M059J (cell line): ENCODE data around the gene HHIPL1. TPM values are rescaled to one million over a fixed set of nuclear protein-coding genes. Genes with fewer than 3 reads are reported as not detected.

Experiments
- DNase-seq: peaks from one replicate; pipeline ENCODE4 v3.0.0-alpha.2; 2012; ENCODE audit warnings: low read depth
- total RNA-seq: library from RNA; depleted of rRNA; stranded (reverse); fragments of >200 nt; shearing (Covaris generic); gene quantifications from 2 replicates; pipeline ENCODE4 v1.2.3, GENCODE V29; 2014; rRNA removed

HHIPL1 gene
- total RNA-seq: 0.15 and 1.2 TPM in 2 replicates

DNA sequence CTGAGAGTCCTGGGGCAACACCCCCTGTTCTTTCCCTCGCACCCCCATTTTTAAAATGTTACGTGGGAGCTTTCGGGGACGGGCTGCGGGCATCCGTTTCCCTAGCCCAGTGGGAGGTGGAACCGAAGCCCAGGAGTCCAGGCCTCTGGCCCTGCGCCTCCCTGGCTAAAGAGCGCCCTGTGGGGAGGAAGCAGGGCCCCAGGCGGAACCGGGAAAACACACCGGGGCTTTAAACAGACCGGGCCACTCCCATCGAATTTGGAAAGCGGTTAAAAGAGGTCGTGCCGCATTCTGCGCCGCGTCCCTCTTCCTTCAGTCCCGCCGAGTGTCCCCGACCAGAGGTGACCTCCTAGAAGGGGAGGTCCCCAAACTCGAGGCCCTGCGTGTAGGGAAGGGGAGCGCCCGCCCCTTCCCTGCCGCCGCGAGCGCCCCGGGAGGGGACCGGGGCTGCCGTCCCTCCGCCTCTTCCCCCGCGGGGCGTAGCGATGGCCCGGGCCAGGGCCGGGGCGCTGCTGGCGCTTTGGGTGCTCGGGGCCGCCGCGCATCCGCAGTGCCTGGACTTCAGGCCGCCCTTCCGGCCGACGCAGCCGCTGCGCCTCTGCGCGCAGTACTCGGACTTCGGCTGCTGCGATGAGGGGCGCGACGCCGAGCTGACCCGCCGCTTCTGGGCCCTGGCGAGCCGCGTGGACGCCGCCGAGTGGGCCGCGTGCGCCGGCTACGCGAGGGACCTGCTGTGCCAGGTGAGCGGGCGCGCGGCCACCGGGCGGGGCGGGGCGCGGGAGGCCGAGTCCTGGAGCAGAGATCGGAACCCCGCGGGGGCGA lies at the start of gene HHIPL1:
Gene HHIPL1 (plus strand): TSS at position 407 of the 822 bp plus-strand sequence. CDS start 79 bp downstream, at position 486.
- no peak for DNase-seq

DNA sequence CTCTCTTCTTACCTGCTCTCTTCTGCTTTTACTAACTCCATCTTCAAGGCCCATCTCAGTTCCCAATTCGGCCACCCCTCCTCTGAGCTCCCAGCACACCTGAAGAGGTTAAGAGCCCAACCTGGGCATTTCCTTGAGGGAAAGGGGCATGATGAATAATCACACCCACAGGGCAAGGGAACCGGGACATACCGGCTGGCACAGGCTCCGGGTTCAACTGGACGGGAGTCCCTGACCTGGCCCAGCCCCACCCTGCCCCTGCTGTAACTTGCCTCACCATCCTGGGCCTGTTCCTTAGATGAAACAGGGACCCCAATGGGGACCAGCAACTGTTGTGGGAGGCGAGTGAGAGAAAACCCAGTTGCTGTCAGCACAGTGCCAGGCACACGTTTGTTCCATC lies 49.4 kb upstream of the HHIPL1 start:
- DNase-seq: no peak

DNA sequence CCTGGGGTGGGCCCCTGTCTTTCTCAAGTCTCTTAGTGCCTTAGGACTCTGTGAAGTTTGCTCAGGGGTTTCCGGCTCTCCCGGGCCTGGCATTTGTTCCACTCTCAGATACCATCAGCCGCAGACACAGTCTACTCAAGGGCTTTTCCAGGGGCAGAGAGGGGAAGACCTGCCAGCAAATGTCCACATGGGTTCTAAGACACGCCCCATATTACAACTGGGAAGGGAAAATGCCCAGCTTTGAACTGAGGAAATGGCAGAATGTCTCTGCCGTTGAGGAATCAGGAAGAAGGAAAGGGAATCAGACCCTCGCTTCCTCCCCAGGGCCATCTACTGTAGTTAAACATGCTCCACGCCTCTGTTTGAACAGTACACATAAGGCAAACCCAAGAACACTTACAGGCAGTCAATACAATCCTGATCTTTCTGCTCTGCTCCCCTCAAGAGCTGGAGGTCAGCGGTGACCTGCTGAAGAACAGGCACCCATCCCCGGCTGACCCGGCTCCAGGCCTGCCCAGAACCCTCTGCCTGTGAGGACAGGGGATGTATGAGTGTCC lies 48.8 kb upstream of the HHIPL1 start:
- peak; percentile 17 for DNase-seq

DNA sequence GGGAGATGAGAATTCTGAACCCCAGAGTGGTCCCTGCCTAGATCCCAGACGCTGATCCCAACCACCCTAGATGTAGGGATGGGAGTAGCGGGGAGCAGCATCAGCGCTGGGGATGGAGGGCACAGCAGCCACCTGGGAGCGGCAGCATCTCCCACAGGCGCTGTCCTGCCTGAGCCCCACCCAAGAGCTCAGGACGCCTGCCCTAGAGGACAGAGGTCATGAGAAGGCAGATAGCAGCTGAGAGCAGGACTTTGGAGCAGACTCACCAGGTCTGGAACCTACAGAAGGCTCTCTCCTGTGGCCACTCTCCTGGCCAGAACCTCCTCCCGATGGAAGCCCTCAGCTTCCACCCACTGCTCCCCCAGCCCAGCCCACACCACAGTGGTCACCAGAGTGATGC lies 48.2 kb upstream of the HHIPL1 start:
- no peak for DNase-seq

DNA sequence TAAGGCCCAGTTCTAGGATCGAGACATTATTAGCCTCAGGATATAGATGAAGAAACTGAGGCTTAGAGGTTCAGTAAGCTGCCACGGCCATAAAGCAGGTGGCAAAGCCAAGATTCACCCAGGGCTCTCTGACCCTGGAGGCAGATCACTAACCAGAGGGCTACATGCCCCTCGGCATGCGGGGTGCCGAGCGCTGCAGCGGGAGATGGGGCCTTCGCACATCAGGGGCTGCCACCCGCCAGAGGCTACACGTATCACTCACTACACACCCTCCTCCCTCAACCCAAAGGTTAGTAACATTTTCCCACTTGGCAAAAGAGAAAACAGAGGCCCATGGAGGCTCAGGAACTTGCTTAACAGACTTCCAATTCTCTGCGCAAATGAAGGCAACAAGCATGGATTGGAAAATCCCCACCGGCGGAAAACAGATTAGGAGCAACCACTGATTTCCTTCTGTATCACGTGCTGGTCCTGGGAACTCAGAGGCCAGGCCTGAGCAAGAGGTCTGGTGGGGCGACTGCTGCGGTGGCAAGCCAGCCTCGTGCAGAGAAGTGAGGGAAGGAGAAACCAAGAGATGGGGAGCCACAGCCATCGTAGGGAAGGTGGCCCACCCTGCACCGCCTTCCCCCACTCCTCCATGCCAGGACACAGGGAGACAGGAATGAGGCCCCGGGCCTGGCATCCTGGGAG lies 46.9 kb upstream of the HHIPL1 start:
- DNase-seq: no peak

DNA sequence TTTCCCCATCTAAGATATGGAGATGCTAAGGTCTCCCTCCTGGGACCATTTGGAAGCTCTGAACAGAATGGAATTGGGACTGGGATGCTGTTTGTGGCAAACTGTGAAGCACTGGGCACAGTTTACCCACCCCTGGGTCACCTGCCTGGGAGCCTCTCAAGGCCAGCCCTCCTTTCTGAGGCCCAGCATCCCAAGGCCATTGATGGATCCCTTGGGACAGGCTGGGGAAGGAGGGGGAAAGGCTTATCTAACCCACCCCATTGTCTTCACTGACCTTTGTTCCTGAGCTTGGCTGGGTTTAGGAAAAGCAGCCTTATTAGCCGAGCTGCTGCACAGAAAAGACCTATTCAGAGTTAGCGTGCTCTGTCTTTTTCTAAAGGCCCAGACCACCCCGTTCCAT lies 46.2 kb upstream of the HHIPL1 start:
- no peak for DNase-seq

DNA sequence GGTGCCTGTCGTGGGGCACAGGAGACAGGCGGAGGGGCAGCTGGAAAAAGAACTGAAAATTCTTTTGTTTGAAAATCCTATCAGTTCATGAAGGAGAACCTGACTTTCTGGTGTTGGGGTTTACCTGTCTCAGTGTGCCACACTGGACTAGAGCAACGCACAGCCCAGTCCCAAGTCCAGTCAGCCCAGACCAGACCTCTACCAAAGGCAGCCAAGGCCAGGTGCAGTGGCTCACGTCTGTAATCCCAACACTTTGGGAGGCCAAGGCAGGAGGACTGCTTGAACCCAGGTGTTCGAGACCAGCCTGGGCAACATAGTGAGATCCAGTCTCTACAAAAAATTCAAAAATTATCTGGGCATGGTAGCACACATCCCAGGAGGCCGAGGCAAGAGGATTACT lies 45.5 kb upstream of the HHIPL1 start:
- DNase-seq: no peak

DNA sequence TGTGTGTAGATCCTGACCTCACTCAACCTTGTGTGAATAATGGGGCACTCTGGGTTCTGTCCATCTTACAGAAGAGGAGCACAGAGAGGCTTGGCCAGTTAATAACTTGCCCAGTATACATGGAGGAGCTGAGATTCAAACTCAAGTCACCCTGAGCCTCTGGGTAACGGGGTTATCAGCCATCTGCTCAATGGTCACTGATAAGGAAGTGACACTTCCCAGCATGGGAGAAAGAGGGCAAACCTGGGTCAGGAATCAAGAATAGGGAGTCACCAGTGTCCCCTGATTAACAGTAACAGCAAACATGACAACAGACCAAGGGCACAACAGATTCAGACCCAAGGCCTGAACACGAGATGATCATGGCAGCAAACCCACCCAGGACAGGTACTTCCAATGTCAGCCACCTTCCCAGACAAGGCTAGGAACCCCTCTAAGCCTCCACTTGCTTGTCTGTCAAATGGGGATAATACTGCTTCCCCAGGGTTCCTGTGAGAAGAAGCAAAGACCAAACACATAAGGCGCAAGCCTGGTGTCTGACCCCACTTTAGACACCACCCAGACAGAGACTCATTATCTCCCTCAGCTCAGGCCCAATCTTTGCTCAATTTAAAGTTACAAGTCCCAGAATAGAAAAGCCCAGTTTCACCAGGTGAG lies 44.6 kb upstream of the HHIPL1 start:
- DNase-seq: no peak

DNA sequence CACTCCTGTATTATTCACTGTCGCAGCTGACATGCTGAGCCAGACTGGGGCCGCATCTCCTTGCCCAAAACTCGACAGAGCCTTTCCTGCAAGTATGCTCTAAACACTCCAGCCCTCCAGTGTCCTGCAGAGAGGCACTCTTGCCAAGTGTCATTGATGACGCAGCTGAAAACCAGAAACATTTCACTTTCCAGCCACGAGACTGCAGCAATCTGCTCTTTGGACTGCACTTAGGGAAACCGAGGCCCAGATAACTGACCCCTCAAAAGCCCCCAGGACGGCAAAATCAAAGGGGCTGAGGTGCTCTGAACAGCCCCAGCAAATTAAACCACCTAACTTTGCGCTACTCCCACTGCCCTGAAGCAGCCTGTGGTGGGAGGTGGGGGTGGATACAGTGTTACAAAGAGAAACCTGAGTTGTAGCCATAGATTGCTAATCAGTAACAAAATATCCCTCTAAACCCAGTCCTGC lies 43.5 kb upstream of the HHIPL1 start:
- DNase-seq: peak; percentile 15

DNA sequence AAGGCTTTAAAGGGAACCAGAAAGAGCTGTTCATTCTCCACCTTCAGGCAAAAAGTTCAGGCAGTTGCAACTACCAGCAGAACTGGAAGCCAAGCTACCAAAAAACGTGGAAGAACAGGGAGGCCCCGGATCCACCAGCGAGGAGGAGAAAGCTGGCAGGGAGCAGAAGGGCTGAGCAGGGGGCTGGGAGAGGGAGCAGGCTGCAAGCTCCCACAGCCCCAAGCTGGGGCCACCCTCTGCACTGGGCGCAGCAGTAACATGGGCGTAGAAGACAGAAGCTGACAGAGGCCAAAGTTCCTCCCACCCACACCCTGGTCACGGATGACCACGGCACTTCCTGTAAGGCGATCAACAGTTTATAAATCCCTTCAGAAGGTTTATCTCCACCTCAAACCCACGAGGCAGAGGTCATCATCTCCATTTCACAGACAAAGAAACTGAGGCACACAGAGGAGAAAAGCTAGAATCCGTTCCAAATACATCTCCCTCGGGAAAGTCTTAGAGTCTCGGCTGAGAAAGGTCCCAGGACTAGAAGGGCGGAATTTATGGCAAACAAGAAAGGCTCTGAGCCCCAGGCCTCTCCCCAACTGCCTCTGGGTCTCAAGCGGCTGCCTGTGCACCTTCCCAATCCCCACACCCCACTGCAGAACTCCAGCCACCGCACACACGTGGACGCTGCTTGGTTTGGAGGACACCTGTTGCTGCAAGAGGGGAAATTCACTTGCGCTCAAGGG lies 42.7 kb upstream of the HHIPL1 start:
- DNase-seq: peak; percentile 20

DNA sequence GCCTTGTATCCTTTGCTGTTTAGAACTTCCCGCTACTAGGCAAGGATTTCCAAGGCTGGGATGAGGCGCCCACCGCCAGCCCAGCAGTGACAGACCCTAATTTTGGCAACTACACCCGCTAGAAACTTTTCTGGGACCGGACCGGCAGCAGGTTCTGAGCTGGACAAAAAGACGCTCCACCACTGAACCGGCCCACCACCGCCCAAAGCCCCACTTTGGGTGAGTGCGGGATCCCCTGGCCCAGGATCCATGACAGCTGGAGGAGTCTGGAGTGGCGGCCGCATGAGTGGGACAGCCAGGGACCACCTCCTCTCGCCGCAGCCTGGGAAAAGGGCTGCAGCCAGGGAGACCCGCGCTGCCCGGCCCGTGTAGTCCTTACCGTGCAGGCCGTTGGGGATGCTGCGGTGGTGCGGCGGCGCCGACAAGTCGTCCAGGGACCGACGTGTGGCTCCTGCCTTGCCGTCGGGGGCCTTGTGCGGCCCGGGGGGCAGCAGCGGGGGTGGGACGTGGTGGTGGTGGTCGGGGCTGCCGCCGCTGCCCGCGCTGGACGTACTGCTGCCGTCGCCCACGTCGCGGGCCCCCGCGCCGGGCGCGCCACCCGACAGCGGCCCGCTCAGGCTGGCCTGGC lies 42.0 kb upstream of the HHIPL1 start:
- no peak for DNase-seq

DNA sequence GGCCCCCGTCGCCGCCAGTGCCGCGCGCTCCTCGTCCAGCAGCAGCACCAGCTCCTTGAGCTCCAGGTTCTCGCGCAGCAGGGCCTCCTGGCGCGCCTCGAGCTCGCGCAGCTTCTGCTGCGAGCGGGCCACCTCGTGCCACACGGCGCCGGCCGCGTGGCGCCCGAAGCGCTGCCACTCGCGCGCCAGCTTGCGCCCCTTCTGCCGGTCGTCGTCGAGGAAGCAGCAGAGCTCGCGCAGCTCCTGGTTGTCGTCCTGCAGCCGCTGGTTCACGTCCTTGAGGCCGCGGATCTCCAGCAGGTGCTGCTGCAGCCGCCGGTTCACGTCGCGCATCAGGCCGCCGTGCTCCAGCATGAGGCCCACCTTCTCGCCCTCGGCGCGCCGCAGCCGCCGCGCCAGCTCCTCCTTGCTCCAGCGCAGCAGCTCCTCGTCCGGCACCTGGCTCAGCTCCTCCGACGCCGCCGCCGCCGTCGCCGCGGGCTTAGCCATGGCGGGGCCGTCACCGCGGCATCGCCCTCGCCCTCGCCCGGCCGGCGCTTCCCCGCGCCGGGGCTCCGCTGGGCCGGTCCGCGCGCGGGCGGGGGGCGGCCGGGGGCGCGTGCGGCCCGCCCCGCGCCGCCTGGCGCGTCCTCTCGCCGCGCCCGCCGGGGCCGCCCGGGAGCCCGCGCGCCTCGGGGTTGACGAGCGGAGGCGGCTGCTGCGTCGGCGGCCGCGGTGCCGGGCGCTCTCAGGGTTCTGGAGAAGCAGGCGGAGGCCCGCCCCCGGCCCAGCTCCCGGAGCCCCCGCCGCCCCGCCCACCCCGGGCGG lies 41.3 kb upstream of the HHIPL1 start, which contains the start of gene CCDC85C:
Gene CCDC85C (minus strand): TSS at position 737 of the 807 bp plus-strand sequence. CDS start 248 bp downstream, at position 489.
- peak; percentile 46 for DNase-seq

DNA sequence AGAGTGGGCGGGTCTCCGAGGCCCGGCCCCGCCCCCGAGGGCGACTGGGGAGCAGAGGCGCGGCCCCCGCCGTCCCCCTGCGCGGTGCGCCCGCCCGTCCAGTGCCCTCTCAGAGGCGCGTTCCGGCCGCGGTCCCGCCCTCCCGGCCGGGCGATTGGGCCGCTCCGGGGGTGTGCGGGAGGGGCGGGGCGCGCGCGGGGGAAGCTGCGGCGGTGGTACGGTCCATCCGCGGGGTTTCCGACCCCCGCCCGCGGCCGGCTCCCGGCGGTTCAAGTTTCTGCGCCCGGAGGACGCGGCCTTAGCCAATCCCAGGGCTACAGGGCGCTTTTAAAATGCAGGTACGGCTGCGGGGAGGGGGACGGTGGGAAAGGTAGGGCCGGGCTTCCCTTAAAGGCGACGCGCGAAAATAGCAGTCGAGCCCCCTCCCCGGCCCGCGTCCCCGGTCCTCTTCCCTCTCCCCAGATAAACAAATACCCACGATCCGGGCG lies 40.6 kb upstream of the HHIPL1 start:
- peak; percentile 87 for DNase-seq

DNA sequence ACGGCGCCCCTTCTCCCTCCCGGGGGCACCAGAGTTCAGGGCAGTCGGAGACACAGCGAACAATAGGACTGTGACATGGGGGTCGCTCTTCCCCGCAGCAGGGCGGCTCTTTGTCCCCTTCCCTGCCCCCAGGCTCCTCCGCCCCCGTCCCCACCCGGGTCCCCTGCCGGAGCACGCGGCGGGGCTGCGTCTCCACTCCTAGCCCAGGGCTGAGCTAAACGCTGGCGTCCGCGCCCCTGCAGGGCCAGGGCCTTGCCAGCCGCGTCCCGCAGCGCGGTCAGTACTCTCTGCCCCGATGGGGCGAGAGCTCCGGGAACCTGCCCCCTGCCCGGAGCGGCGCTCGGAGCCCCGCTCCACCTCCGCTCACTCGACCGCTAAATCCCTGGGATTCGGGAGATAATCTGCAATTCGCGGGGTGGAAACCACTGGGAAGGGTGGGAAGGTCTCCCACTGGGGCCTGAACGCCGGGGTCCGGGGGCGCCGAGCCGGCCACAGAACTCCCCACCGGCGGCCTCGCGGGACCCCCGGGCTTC lies 40.1 kb upstream of the HHIPL1 start:
- DNase-seq: peak; percentile 49

DNA sequence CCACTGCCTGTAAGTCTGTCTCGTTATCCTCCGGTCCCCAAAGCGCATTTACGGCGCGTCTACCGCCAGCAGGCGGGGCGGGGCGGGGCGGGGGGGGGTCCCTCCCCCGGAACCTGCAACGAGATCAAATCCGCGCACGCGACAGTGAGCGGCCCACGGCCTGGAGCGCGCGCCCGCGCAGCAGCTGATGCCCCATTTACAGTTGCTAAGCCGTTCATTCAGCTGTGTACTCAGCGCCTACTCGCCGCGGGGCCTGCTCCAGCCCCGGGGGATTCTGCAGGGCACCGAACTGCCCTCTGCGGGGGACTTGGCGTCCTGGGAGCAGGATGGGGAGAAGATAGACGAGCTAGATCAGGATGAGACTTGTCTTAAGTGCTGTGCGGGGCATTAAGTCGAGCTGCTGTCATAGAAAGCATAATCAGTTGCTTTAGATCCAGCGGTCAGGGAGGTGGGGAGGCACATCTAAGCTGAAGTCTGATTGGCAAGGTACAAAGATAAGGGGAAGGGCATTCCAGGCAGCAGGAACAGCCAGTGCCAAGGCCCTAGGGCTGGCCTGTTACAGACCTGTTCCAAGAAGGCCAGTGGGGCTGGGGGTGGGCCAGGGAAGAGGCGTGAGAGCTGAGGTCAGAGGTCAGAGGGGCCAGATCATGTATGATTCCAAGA lies 39.5 kb upstream of the HHIPL1 start:
- peak; percentile 67 for DNase-seq

DNA sequence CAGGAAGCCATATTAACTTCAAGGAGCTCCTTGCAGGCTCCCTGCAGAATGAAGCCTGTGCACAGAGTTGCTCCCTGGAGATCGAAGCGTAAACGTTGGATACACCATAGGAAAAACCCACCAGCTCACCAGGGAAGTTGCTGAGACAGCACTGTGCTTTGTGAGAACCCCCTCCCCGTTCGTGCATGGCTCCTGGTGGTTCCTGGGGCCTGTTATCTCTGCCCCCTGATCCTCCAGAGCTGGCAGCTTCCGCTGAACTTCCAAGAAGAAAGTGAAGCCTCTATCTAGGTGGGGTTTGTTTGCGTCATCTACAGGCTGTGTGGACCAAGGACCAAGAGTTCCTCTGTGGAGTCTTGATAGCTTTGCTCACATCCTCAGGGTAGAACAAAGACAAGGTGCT lies 38.6 kb upstream of the HHIPL1 start:
- DNase-seq: no peak

DNA sequence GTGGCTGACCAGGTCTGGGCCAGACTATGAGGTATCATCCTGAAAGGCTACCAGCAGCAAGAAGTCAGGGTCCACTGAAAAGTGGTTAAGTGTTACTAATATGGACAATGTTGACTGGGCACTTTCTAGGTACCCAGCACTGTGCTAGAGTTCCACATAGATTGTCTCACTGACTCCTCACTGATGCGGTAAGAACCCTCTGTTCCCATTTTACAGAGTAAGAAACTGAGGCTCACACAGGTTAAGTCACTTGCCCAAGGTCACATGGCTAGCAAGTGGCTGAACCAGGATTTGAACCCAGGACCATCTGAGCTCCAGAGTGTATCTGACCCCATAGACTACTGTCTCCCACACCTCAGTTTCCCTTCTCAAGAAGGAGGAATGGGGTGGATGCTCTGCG lies 36.3 kb upstream of the HHIPL1 start:
- no peak for DNase-seq

DNA sequence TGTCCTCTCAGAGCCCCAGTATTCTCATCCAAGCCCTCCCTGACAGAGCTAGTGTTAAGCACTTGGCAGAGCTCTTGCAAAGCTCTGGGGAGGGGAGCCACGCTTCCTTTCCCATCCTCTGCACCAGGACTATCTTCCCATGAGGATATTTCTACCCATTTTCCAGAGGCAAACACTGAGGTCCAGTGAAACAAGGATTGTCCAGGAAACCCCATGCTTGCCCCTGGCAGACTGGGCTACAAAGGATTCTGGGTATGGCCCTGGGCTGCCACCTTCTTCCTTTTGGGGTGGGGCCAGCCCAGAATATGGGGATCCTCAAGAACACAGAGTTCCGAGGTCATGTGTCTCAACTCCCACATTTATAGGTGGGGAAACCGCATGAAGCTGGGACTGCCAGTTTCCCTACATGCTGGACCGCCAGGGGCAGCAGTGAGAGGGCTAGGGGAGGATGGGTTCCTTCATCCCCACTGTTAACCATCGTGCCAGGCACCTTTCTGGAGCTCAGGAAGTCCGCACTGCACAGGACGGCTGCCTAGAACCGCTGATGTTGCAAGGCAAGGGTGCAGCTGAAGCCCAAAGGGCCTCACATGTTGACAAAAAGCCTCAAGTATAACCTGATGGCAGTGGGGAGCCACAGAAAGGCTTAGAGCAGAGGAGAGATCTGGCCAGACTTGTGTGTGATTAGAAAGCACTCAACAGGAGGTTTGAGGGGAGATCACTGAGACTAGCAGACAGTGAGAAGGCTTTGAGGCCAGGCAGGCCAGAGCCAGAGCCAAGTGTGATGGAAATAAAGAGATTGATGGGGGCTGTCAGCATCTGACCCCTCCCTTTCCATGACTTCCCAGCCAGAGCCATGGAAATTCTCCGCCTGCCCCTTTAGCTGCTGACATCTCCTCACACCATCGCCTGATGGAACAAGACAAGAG lies 35.4 kb upstream of the HHIPL1 start:
- no peak for DNase-seq
